Renal cortical epithelial cell (primary cell): ENCODE results near the gene PXMP2. TPM values are rescaled to one million over a fixed set of nuclear protein-coding genes. Genes with fewer than 3 reads are reported as not detected.

ENCODE experiments used
- DNase-seq: peaks from one replicate; pipeline ENCODE4 v3.0.0-alpha.2; 2011; ENCODE audit warnings: low read depth
- total RNA-seq: library from RNA; depleted of rRNA; stranded (reverse); fragments of >200 nt; gene quantifications from 2 replicates; pipeline ENCODE4 v1.2.3, GENCODE V29; 2014

PXMP2 gene
- 10.5 and 23.1 TPM in 2 replicates for total RNA-seq

DNA sequence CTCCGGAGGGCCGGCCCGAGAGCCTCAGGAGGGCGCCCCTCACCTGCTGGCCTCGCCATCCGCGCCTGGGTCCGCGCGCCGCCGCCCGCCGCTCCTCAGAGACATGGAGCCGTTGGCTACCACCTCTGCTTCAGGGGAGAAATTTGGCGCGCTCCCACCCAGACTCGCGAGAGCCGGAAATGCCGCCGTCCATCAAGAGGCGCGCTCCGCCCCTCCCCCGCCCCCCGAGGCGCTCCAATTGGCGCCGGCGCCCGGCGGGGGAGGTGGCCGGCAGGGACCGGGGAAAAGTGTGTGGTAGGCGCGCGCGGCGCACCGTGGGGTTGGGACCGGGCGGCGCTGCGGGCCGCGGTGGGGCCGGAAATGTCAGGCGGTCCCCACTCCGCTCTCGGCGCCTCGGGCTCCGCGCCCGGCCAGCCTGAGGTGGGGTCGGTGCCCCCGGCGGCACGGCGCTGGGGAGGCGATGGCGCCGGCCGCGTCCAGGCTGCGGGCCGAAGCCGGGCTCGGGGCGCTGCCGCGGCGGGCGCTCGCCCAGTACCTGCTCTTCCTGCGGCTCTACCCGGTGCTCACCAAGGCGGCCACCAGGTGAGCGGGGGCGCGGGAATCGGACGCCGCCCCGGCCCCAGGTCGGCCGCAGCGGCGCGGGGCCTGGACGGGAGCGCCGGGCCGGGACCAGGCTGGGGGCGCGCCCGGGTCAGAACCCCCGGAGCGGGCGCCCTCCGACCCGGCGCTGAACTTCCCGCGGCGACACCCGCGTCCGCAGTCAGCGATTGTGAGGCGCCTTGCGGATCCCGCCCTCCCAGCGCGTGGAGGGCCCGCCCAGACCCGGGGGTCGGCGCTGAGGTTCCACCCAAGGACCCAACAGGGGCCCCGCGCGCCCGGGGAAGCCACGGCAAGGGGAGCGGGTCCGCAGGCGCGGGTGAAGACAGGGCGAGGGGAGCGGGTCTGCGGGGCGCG lies at the start of gene PXMP2, which contains the start of gene POLE:
Gene PXMP2 (plus strand): TSS at position 377 of the 954 bp plus-strand sequence. CDS start 84 bp downstream, at position 461.
Gene POLE (minus strand): TSS at position 132 of the 954 bp plus-strand sequence. CDS start 27 bp downstream, at position 105.
- DNase-seq, result peak; percentile 80

DNA sequence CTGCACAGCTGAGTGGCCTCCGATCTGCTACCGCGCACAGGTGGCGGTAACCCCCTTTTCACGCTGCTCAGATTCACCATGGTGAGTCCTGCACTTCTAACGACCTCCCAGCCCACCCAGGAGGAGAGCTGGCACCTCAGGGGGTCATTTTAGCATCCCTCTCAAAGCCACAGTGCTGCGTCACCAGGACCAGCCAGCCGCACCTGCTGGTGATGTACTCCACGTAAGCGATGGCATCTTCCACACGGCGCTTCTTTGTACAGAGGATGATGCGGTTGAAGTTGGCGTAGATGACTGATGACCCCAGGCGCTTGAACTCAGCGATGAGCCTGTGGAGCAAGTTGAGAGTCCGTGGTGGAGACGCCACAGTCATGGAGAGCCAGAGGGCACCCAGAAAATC lies 49.6 kb upstream of the PXMP2 start:
- no peak for DNase-seq

DNA sequence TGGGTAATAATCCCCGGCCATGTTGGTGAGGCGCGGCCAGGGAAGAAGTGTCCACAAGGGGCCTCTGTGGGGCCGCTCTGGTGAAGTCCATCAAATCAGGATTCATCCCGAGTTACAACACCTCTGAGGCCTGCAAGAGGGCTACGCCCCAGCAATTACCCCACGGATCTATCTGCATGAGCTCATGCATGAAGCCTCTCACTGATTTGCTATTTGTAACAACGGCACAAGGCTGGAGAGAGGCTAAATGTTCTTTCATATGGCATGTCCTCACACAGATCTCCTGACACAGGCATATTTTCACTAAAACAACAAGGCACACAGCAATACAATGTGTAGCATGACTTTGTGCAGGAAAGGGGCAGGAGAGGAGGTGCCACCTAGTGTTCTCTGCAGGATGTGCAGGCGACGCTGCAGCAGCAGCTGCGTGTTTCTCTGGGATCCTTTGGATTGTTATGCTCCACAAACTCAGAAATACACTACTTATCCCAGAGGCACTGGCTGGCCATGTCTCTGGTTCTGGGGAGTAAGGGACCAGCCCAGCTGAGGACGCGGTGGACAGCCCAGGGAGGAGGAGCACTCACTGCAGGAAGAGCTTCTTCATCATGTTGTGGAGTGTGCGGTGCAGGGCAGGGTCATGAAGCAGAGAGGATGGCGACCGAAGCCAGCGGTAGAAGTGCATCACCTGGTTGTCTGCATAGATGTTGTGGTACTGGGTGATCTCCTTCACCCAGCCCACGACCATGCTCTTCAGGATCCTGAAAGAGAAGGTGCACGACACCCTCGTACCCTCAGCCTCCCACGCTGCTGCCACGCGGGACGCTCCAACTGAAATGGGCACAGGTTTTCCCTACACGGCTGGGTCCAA lies 48.6 kb upstream of the PXMP2 start:
- DNase-seq, result peak; percentile 46

DNA sequence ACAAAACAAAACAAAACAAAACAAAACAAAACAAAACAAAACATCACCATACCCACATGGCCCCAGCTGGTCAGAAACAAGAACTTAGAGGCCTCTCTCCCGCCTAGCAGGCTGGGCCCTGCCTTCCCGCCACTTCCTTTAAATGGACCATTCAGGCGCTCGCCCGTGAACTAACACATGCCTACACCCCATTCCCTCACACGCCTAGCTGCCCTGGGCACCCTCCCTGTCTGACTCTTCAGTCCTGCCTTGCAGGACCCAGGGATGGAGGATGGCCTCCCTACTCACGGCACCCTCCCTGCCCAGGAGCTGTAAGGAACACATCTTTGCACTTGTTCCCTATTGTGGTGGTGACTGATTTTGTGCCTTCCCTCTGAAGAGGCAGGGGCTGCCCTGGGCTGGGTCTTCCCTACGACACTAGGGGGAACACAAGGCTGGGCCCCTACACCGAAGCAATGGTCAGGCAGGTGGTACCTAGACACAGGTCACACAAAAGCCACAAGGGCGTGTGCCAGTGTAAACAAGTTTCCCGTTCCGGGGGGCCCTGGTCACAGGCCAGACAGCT lies 47.3 kb upstream of the PXMP2 start:
- no peak for DNase-seq

DNA sequence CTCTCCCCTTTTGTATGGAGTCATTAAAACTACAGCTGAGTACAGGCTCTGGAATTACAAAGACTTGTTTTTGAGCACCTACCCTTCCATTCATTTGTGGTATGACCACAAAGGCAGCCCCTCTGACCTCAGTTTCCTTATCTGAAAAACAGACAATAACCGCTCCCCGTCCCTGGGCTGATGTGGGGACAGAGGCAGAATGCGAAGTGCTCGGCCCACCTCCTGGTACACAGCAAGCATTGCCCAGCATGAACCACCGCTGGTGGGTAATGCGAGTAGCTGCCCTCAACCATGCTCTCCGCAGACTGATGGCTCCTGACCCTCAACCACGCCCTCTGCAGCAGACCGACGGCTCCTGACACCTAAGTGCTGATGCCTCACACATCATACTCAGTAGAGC lies 46.5 kb upstream of the PXMP2 start:
- DNase-seq, result no peak

DNA sequence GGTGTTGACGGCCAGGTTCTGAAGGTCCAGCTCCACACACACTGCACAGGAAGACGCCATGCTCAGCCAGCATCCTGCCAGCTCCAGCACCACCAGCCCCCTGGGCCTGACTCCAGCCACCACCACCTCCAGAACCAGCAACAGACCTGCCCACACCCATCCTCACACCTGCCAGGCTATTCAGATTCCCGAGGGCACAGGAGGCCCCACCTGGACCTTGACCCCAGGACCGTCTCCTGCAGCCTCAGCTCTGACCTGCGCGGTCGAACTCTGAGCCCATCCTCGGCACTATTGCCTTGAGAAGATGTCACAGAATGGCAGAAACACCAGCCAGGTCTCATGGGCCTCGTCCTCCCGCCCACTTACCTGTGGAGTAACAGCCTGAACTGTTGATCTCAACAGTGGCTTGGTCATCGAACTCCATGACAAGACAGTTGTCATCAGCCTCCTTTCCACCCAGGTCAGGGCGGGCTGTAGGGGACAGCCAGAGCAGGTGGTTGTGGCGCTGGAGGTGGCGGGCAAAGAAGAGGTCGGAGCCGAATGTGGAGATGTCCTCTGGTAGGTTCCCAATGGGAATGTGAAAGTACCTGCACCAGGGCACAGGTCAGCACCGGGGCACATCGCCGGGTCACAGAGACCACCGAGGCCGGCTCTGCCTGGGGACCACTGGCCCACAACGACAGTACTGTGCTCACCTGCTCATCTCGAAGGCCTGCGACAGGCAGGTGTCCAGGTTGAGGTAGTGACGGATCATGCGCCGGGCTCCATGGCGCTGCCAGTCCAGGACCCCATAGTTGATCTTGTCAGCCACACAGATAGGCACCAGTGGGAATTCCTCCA lies 45.4 kb upstream of the PXMP2 start:
- no peak for DNase-seq

DNA sequence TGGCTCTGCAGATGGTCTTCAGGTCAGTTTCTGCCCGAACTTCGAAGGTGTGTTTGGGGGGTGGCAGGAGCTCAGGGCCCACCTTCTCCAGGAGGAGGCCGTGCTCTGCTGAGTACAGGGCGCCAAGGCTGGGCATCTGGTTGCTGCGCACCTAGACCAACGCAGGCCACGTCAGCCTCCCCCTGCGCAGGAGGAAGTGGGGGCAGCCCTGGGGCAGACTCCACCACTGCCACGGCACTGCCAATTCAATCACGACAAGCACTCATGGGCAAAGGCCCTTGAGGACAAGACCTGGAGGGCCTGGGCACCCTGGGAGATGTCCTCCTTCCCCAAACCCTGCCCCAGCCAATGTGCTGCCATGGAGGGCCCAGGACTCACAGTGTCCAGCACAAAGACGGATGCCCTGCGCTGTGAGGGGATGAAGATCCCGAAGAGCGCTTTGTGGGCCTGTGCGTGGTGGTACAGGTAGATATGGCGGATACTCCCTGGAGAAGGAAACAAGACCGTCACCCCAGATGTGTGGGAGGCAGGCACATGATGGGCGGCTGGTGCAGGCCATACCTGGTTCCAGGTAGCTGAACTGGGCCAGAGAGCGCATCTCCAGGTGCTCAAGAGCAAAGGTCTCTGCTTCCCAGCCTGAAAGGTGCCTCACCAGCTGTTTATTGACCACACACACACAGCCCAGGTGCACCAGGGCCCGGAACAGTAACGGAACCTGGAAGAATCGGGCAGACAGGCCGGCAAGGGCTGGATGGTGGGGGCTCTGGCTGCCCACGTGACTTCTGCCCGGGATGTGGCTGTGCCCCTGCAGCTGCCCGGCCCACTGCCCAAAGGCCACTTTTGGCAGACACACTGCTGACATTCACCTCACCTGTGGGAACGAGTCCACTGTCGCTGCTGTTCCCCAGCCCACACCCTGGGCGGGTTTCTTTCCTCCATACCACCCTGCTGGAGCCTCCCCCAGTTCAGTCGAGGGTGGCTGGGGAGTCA lies 44.2 kb upstream of the PXMP2 start:
- DNase-seq, result no peak

DNA sequence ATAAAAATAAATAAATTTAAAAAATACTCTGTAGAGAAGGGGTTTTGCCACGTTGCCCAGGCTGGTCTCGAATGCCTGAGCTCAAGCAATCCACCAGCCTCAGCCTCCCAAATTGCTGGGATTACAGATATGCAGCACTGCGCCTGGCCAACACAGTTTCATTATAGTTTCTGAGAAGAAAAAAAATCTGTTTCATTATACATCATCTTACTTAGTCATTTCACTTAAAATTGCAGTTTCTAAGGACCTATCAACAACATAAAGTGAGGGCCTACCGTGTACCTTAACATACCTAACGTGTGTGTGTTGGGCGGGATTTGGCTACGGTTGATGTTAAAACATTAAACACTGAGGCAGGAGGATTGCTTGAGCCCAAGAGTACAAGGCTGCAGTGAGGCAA lies 40.5 kb upstream of the PXMP2 start:
- DNase-seq, result no peak

DNA sequence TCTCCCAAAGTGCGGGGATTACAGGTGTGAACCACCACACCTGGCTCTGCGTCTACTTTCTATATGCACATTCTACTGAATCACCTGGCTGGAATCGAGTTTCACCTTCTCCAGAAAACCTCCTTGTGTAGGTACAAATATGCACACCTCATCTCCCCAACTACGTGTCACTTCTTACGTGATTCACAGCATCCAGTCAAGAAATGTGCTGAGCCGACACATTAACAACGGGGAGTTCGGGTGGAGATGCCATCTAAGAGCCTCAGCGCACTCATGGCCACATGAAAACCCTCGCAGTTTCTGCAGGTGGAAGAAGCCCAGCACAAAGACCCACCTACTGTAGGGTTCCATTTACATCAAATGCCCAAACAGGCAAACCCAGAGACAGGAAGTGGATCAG lies 39.5 kb upstream of the PXMP2 start:
- no peak for DNase-seq

DNA sequence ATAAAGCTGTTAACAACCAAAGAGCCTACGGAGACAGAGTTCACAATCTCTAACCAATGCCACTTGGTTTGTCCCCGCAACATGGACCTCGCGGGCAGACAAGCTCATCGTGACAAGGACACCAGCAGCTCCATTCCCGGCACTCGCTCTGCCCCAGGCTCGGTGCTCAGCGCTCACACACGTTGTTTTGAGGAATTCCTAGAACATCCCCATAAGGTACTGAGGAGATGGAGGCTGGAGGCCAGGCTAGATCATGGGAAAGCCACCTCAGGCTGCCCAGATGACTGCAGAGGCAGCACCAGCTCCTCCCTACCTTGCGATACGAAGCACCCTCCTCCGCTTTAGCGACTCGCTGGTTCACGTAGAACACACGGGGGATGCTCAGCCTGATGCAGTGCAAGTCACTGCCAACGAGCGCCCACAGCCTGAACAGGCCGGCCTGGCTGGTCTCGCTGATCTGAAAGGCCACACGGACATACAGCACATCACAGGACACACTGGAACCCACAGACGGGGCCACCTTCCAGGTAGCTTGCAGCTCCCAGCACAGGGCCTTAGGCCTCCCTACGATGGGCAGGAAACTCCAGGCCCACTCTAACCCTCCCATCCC lies 38.7 kb upstream of the PXMP2 start:
- DNase-seq, result no peak

DNA sequence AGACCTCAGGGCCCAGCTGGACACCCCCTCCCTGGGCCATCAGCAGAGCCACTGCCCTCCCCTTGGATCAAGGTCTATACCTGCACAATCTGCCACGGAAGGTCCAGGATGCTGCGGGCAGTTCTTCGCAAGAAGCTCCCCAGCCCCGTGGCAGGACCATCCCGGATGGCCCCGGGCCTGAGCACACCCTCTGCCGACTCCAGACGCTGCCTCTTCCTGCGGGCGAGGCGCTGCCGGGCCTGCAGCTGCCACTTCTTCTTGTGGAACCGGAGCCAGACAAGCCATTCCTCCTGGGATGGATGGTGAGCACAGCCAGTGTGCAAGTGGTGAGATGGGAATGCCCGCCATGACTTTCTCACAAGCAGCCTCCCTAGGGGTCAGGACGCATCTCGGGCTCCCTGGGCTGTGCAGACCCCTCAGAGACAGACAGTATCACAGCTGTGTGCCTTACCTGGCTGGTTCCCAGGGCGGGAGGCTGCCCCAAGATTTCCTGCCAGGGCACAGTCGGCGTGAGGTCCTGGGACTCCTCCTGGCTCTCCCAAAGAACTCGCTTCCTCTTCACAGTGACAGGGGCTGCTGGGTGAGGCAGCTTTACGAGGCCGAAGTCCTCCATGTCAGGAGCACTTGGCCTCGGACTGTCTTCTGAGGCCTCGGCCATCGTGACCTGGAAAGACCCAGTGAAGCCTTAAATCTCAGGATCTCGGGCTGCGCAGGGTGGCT lies 38.0 kb upstream of the PXMP2 start:
- DNase-seq, result no peak

DNA sequence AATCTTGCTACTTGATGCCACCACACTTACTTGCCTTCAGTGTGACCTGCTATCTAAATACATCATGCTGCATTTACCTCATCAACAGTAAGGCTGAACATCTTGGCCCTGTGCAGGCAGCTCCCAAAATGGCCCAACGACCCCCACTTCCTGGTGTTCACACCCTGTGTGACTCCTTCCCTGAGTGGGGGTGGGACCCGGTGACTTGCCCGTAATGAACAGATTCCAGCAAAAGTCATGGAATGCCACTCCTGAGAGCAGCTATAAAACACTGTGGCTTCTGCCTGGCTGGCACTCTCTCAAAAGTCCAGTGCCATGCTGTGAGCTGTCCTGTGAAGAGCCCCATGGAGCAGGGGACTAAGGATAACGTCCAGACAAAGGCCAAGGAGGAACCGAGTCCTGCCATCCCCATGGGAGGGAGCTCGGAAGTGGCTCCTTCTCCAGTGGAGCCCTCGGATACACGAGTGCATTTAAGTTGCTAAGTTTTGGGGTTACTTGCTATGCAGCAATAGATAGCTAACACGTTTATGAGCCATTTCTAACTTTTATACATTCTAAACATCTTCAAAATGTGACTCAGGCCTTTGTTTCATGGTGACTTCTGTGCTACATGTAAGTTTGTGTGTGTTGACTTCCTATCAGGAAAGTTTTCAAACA lies 35.8 kb upstream of the PXMP2 start:
- no peak for DNase-seq

DNA sequence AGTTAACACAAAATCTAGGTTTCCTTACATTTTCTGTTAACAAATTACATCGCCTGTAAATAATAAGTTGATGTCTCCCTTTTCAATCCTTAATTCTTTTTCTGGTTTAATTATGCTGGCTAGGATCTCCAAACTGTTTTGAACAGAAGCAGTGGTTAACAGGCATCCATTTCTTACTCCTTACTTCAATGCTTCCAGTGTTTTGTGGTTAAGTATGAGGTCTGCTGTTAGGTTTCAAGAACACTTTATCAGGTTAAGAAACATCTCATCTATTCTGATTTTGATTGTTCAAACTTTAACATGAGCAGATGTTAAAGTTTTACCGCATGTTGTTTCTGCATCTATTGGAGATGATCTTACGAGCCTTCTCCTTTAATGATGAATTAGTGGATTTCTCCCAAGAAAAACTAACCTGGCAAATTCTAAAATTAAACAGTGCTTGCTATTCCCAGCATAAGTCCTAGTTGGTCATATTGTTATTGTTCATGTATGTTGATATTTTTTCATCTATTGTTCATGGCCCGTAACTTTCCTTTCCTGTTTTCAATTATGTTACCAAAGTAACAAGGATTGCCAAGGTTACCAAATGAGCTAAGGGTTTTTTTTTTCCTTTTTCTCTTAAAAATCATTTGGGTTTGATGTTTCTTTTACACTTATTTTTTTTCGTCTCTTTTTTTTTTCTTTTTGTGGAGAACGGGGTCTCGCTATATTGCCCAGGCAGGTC lies 33.7 kb upstream of the PXMP2 start:
- no peak for DNase-seq

DNA sequence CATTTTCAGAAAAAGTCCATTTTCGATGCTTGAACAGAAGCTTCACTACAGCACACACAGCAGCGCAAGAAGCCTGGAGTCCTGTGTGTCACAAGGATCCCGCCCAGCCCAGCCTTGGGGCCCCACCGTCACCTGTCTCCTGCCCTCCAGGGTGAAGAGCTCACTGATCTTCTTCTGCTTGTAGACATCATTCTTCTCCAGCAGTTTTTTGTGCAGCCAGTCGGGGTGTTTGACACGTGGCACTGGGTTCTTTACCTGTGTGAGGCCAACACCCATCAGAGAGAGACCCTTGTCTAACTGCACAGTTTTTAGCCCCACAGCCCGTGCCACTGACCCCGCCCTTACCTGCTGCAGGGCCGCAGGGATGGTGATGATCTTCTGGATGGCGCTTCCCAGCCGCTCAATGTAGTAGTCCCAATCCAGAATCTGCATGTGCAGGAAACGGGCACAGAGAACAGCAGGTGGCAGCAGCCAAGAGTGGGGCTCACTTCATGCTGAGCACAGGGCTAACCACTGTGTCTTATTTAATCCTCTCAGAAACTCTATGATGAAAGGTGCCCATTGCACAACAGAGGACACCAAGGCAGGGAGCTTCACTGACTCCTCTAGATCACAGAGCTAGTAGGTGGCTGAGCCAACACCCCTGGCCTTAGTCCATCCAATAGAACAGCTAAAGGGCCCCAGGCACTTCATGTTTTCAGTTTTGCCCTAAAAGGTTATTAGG lies 30.2 kb upstream of the PXMP2 start:
- no peak for DNase-seq

DNA sequence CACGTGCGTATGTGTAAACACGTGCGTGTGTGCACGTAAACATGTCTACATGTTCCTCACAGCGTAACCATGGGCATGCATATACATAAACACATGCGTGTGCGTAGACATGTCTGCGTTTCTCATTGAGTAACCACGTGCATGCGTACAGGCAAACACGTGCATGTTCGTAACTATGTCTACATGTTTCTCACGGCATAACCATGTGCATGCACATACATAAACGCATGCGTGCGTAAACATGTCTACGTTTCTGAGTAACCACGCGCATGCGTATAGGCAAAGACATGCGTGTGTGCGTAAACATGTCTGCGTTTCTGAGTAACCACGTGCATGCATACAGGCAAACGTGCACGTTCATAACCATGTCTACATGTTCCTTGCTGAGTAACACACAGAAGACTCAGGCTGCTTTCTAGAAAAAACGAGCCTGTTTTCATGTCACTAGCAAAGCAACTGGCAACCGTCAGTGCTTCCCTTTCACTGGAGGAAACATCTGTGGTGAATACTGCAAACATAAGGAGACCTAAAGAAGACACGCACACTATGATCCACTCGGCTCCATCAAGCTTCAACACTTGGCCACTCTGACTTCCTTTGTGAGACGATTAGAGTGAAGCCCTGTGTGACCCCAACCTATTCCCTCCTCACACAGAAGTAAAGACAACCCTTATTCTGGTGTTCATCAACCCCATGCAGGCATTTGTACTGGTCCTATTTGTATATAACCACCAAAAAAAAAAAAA lies 29.1 kb upstream of the PXMP2 start:
- no peak for DNase-seq

DNA sequence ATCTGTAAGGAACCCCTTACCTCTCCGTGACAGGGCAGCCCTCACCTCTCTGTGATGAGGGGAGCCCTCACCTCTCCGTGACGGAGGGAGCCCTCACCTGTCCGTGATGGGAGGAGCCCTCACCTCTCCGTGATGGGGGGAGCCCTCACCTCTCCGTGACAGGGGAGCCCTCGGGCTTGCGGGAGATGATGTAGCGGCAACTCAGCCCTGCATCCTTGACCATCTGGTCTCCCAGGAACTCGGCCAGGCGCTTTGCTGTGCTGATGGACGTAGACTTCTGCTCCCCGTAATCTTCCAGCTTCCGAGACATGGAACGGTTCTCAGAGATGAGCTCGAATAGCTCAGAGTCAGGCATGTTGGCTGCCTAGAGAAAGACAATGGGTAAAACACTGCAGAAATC lies 28.2 kb upstream of the PXMP2 start:
- DNase-seq, result no peak
